ENCODE measurements around the gene NFIC. TPM values are rescaled to one million over a fixed set of nuclear protein-coding genes. Genes with fewer than 3 reads are reported as not detected.

NFIC gene
- total RNA-seq, 2 experiments from 2014 or later, result 1.5 to 1.7 TPM

GRCh38 chr19:3471954-3472655 is 105.7 kb downstream of the NFIC start:
- Histone ChIP-seq H3K4me1 (ENCODE audit: insufficient read depth, low read length, poor library complexity, severe bottlenecking) (no peaks in the 10 kb centered on the region), H3K79me2 (ENCODE audit: insufficient read depth, low read depth, low read length) (no peaks in the 10 kb centered on the region), H3K4me3 (ENCODE audit: low read depth, low read length, poor library complexity, severe bottlenecking) (no peak overlapping the region), H3K27ac (ENCODE audit: low read depth, low read length, poor library complexity, severe bottlenecking) (no peak overlapping the region), H3K9me3 (ENCODE audit: low read length) (no peaks in the 10 kb centered on the region), H3K9me2 (ENCODE audit: insufficient read depth, low read length) (no peaks in the 10 kb centered on the region), H3K36me3 (ENCODE audit: insufficient read depth, low read length) (no peaks in the 10 kb centered on the region), H3K4me2 (ENCODE audit: low read length) (no peak overlapping the region), H2AFZ (ENCODE audit: low read length) (no peak overlapping the region), H4K20me1 (ENCODE audit: insufficient read depth, low read length) (no peaks in the 10 kb centered on the region)
- ChIA-PET CTCF (ENCODE audit: unreplicated experiment) (no interaction called here), POLR2A (no interaction called here)
- peak; percentile 89 for TF ChIP-seq CTCF (conservative IDR thresholded peaks at IDR 0.05; ENCODE audit: low read length)
- no peak for TF ChIP-seq EZH2phosphoT487 (IDR thresholded peaks at IDR 0.05; ENCODE audit: borderline replicate concordance, low read depth, low read length)
- no TSS peak for BruUV-seq (replicated peaks)
- intact Hi-C loops (cut with micrococcal nuclease; ENCODE audit: unreplicated experiment), result loop anchor here (2.0 kb wide), 1 partner anchor 145 kb away; no protein-coding TSS in a partner anchor
- peak; percentile 39 for DNase-seq (ENCODE audit: low spot score)

GRCh38 chr19:3474010-3474409 is 107.6 kb downstream of the NFIC start:
- BruUV-seq (replicated peaks), result no TSS peak
- no peak overlapping the region for H2AFZ ChIP-seq (ENCODE audit: low read length)
- H4K20me1 ChIP-seq (ENCODE audit: insufficient read depth, low read length), result no peaks in the 10 kb centered on the region
- no peak overlapping the region for H3K27ac ChIP-seq (ENCODE audit: low read depth, low read length, poor library complexity, severe bottlenecking)
- no peak for DNase-seq (ENCODE audit: low spot score)
- intact Hi-C loops (cut with micrococcal nuclease; ENCODE audit: unreplicated experiment), result no loop called here
- H3K79me2 ChIP-seq (ENCODE audit: insufficient read depth, low read depth, low read length), result no peaks in the 10 kb centered on the region
- no peak overlapping the region for H3K4me2 ChIP-seq (ENCODE audit: low read length)
- no peaks in the 10 kb centered on the region for H3K9me2 ChIP-seq (ENCODE audit: insufficient read depth, low read length)
- ChIA-PET POLR2A (no interaction called here), CTCF (ENCODE audit: unreplicated experiment) (no interaction called here)
- no peaks in the 10 kb centered on the region for H3K36me3 ChIP-seq (ENCODE audit: insufficient read depth, low read length)
- H3K4me1 ChIP-seq (ENCODE audit: insufficient read depth, low read length, poor library complexity, severe bottlenecking), result peaks cover 11% of the 10 kb centered on the region
- H3K9me3 ChIP-seq (ENCODE audit: low read length), result no peaks in the 10 kb centered on the region
- H3K4me3 ChIP-seq (ENCODE audit: low read depth, low read length, poor library complexity, severe bottlenecking), result no peak overlapping the region
- TF ChIP-seq EZH2phosphoT487 (IDR thresholded peaks at IDR 0.05; ENCODE audit: borderline replicate concordance, low read depth, low read length) (no peak), CTCF (conservative IDR thresholded peaks at IDR 0.05; ENCODE audit: low read length) (no peak)

- CTCF ChIA-PET (ENCODE audit: unreplicated experiment), result no interaction called here
- BruUV-seq (replicated peaks), result no TSS peak
- no peak overlapping the region for H3K27ac ChIP-seq (ENCODE audit: low read depth, low read length, poor library complexity, severe bottlenecking)
Measured at GRCh38 chr19:3474614-3475013, 108.2 kb downstream of the NFIC start.

More at GRCh38 chr19:3474614-3475013, 108.2 kb downstream of the NFIC start:
- Histone ChIP-seq H3K9me3 (ENCODE audit: low read length) (no peaks in the 10 kb centered on the region), H2AFZ (ENCODE audit: low read length) (no peak overlapping the region), H3K79me2 (ENCODE audit: insufficient read depth, low read depth, low read length) (no peaks in the 10 kb centered on the region), H3K4me3 (ENCODE audit: low read depth, low read length, poor library complexity, severe bottlenecking) (no peak overlapping the region), H3K4me1 (ENCODE audit: insufficient read depth, low read length, poor library complexity, severe bottlenecking) (peaks cover 17% of the 10 kb centered on the region), H3K9me2 (ENCODE audit: insufficient read depth, low read length) (no peaks in the 10 kb centered on the region), H4K20me1 (ENCODE audit: insufficient read depth, low read length) (no peaks in the 10 kb centered on the region), H3K36me3 (ENCODE audit: insufficient read depth, low read length) (no peaks in the 10 kb centered on the region), H3K4me2 (ENCODE audit: low read length) (no peak overlapping the region)
- no peak for DNase-seq (ENCODE audit: low spot score)
- POLR2A ChIA-PET, result no interaction called here
- intact Hi-C loops (cut with micrococcal nuclease; ENCODE audit: unreplicated experiment), result no loop called here
- TF ChIP-seq EZH2phosphoT487 (IDR thresholded peaks at IDR 0.05; ENCODE audit: borderline replicate concordance, low read depth, low read length), result no peak
- TF ChIP-seq CTCF (conservative IDR thresholded peaks at IDR 0.05; ENCODE audit: low read length), result no peak
